Thymus (tissue), 11 donors: ENCODE measurements around the gene ARHGAP9. TPM values are rescaled to one million over a fixed set of nuclear protein-coding genes. Genes with fewer than 3 reads are reported as not detected.

Experiments used
- DNase-seq, 9 donors: peaks; one replicate each; pipeline ENCODE4 v3.0.0-alpha.2; 2013; ENCODE audit warnings: low spot score in 9 of 9, low read depth in 6 of 9, missing footprints in 1 of 9
- H3K27ac ChIP-seq, 2 donors: one replicate each; pipeline ENCODE4 v1.5.1; 2013; ENCODE audit warnings: control low read depth in 1 of 2, low read depth in 1 of 2, low read length in 1 of 2, mild to moderate bottlenecking in 1 of 2, moderate library complexity in 1 of 2
- H3K27me3 ChIP-seq, 2 donors: one replicate each; pipeline ENCODE4 v1.5.1; 2013; ENCODE audit warnings: low read length in 1 of 2; ENCODE audit not compliant: control insufficient read depth in 2 of 2, insufficient read depth in 1 of 2
- H3K36me3 ChIP-seq, 2 donors: one replicate each; pipeline ENCODE4 v1.5.1; 2013; ENCODE audit warnings: low read length in 1 of 2, mild to moderate bottlenecking in 1 of 2, moderate library complexity in 1 of 2; ENCODE audit not compliant: control insufficient read depth in 2 of 2, insufficient read depth in 2 of 2
- H3K4me1 ChIP-seq, 2 donors: one replicate each; pipeline ENCODE4 v1.5.1; 2013; ENCODE audit warnings: low read length in 2 of 2; ENCODE audit not compliant: control insufficient read depth in 2 of 2, insufficient read depth in 2 of 2
- H3K4me3 ChIP-seq, 2 donors: one replicate each; pipeline ENCODE4 v1.5.1; 2013; ENCODE audit warnings: low read length in 2 of 2, control low read depth in 1 of 2, mild to moderate bottlenecking in 1 of 2
- H3K9me3 ChIP-seq, 2 donors: one replicate each; pipeline ENCODE4 v1.5.1; 2013; ENCODE audit warnings: low read length in 1 of 2, mild to moderate bottlenecking in 1 of 2; ENCODE audit not compliant: control insufficient read depth in 2 of 2, insufficient read depth in 1 of 2
- WGBS: extraction: QIAGEN DNeasy Blood & Tissue Kit; methylation state at CpG from one replicate; pipeline ENCODE4 v1.1.7; 2013; 5-methylcytosine and 5-hydroxymethylcytosine counted together
- polyA plus RNA-seq: library from polyadenylated mRNA; stranded (reverse); fragments of 200-250 nt; gene quantifications from one replicate; pipeline ENCODE4 v1.2.3, GENCODE V29; 2013
- total RNA-seq: library from RNA; stranded (reverse); fragments of 120-200 nt; gene quantifications from one replicate; pipeline ENCODE4 v1.2.4, GENCODE V29; 2013
- donor health status: healthy.

ARHGAP9 gene
- total and polyA plus RNA-seq, 2 donors = 71.1 to 165 TPM

DNA sequence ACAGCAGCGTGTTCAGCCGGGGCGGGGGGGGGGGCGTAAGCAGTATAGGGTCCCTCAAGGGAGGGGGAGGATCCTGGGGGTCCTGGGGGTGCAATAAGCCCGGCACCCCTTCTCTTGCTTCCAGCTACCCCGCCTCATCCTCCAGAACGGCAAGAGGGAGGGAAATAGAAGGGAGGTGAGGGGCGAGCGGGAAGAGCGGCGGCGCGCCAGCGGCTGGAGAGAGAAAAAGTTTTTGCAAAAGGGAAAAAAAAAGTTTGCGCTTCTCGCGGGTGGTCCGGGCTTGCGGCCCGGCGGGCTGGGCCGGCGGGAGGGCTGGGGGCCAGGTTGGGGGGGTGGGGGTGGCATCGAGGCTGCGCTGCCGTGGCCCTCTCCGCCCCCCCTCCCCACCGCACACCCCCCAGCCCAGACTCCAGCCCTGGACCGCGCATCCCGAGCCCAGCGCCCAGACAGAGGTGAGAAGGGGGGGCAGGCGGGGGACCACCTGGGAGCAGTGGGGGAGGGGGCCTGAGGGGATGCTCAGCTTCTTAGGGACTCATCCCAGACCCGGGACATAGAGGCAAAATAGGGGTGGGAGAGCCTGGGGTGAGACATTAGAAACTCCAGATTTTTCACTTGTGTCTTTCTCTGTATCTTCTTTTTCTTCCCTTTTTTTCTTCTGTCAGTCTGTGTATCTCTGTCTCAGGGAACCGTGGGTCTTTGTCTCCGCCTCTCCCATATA lies 19.8 kb downstream of the ARHGAP9 start, which contains the start of gene GLI1:
Gene GLI1 (plus strand): TSS at position 36 of the 718 bp plus-strand sequence. CDS start 3,907 bp downstream, outside the sequence.
- Histone ChIP-seq H3K9me3 (no peaks in the 10 kb centered on the region), H3K27me3 (peaks cover 18 to 45% of the 10 kb centered on the region in 2 donors), H3K36me3 (no peaks in the 10 kb centered on the region), H3K4me1 (peaks cover 14 to 48% of the 10 kb centered on the region in 2 donors), H3K27ac (peak within 1 kb of the TSS; percentile 79 to 85), H3K4me3 (peak within 1 kb of the TSS; percentile 70 to 77)
- 1% methylated on average over 36 of the region's 36 CpGs for WGBS
- peak in 1 of 9 donors; percentile 19 for DNase-seq

DNA sequence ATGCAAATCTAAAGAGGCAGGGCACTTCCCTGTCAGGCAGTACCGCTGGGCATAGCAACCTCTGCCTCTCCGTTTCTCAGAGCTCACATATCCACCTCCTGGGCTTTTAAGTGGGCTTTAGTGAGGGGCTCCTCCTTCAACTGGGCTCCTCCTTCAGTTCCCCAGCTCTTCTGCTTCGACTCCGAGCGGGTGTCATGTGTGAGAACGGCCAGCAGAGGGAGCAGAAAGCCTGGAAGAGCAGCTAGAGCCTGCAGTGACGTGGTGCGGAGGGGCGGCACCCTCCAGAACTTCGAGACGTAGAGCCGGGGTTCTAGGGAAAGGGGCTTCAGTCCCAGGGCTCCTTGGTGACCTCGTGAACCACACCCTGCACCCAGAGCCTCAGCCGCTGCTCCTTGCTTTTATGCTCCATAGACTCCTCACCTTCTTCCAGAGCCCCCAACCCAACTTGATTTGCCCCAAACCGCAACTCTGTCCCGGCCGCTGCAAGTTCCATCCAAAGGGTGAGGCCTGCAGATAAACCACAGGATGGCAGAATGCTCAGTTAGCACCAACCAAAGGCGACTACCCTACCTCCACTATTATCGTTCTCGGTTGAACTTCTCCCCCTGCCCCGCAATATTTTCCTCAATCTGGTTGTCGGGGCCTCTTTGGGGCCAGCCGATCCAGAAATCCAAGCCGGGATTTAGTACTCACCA lies 20.5 kb downstream of the ARHGAP9 start:
- Histone ChIP-seq H3K27me3 (peaks cover 18 to 44% of the 10 kb centered on the region in 2 donors), H3K9me3 (no peaks in the 10 kb centered on the region), H3K4me3 (peak overlapping the region; percentile 70 to 77), H3K36me3 (no peaks in the 10 kb centered on the region), H3K4me1 (peaks cover 14 to 48% of the 10 kb centered on the region in 2 donors), H3K27ac (peak overlapping the region; percentile 79 to 85)
- WGBS = under 1% methylated on average over 24 of the region's 24 CpGs
- DNase-seq = peak; percentile 91 to 98 (median 96)

DNA sequence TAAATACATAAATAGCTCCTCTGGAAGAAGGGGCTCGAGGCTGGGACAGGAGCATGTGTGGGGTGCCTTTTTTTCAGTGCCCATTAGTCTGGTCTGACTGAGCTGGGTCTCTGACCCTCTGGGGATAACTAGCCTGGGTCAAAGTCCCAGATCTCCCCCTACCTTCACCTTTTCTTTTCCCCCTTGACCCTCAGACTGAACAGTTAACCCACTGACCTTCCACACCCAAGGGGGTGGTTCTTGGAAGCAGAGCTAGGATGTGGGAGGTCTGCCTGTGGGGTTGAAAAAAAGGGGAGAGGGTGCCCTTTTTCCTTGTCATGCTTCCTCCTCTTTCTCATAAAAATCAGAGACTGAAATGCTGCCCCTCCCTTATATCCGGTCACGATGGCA lies 21.0 kb downstream of the ARHGAP9 start:
- H3K36me3 ChIP-seq = no peaks in the 10 kb centered on the region
- H3K27me3 ChIP-seq = peaks cover 18 to 39% of the 10 kb centered on the region in 2 donors
- 28% methylated on average over 3 of the region's 3 CpGs for WGBS
- no peaks in the 10 kb centered on the region for H3K9me3 ChIP-seq
- H3K4me3 ChIP-seq = peak overlapping the region; percentile 70 to 77
- H3K27ac ChIP-seq = peak overlapping the region; percentile 79 to 85
- no peak for DNase-seq
- peaks cover 14 to 48% of the 10 kb centered on the region in 2 donors for H3K4me1 ChIP-seq

DNA sequence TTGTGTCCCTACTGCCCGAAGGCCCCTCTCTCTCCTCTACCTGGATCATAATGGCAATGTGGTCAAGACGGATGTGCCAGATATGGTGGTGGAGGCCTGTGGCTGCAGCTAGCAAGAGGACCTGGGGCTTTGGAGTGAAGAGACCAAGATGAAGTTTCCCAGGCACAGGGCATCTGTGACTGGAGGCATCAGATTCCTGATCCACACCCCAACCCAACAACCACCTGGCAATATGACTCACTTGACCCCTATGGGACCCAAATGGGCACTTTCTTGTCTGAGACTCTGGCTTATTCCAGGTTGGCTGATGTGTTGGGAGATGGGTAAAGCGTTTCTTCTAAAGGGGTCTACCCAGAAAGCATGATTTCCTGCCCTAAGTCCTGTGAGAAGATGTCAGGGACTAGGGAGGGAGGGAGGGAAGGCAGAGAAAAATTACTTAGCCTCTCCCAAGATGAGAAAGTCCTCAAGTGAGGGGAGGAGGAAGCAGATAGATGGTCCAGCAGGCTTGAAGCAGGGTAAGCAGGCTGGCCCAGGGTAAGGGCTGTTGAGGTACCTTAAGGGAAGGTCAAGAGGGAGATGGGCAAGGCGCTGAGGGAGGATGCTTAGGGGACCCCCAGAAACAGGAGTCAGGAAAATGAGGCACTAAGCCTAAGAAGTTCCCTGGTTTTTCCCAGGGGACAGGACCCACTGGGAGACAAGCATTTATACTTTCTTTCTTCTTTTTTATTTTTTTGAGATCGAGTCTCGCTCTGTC lies 22.8 kb downstream of the ARHGAP9 start:
- Histone ChIP-seq H3K27me3 (peaks cover 18 to 34% of the 10 kb centered on the region in 2 donors), H3K36me3 (no peaks in the 10 kb centered on the region), H3K27ac (no peak overlapping the region), H3K4me3 (no peak overlapping the region), H3K4me1 (peaks cover 14 to 44% of the 10 kb centered on the region in 2 donors), H3K9me3 (no peaks in the 10 kb centered on the region)
- 99% methylated on average over 6 of the region's 6 CpGs for WGBS
- DNase-seq = no peak

DNA sequence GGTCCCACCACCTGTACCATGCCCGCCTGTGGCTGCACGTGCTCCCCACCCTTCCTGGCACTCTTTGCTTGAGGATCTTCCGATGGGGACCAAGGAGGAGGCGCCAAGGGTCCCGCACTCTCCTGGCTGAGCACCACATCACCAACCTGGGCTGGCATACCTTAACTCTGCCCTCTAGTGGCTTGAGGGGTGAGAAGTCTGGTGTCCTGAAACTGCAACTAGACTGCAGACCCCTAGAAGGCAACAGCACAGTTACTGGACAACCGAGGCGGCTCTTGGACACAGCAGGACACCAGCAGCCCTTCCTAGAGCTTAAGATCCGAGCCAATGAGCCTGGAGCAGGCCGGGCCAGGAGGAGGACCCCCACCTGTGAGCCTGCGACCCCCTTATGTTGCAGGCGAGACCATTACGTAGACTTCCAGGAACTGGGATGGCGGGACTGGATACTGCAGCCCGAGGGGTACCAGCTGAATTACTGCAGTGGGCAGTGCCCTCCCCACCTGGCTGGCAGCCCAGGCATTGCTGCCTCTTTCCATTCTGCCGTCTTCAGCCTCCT lies 23.4 kb downstream of the ARHGAP9 start:
- peak in 3 of 9 donors; percentile 51 to 80 (median 68) for DNase-seq
- H3K27ac ChIP-seq = no peak overlapping the region
- H3K4me3 ChIP-seq = no peak overlapping the region
- peaks cover 11 to 37% of the 10 kb centered on the region in 2 donors for H3K4me1 ChIP-seq
- no peaks in the 10 kb centered on the region for H3K9me3 ChIP-seq
- no peaks in the 10 kb centered on the region for H3K36me3 ChIP-seq
- 42% methylated on average over 15 of the region's 15 CpGs for WGBS
- peaks cover 12 to 27% of the 10 kb centered on the region in 2 donors for H3K27me3 ChIP-seq

DNA sequence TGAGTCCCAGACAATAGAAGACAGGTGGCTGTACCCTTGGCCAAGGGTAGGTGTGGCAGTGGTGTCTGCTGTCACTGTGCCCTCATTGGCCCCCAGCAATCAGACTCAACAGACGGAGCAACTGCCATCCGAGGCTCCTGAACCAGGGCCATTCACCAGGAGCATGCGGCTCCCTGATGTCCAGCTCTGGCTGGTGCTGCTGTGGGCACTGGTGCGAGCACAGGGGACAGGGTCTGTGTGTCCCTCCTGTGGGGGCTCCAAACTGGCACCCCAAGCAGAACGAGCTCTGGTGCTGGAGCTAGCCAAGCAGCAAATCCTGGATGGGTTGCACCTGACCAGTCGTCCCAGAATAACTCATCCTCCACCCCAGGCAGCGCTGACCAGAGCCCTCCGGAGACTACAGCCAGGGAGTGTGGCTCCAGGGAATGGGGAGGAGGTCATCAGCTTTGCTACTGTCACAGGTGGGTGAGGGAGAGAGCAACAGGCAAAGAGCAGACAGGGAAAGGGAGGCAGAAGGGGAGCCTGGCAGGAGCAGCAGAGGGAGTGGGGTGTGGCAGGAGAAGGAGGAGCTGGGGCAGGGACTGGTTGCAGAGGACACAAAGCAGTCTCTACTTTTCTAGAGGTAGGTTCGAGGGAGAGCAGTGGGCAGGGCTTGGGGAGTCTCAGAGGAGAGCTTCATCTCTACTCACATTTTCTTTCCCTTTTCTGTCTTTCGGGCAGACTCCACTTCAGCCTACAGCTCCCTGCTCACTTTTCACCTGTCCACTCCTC lies 24.1 kb downstream of the ARHGAP9 start:
- H3K27me3 ChIP-seq = peaks cover 6 to 20% of the 10 kb centered on the region in 2 donors
- no peak overlapping the region for H3K27ac ChIP-seq
- no peaks in the 10 kb centered on the region for H3K9me3 ChIP-seq
- H3K4me1 ChIP-seq = peaks cover 4 to 30% of the 10 kb centered on the region in 2 donors
- no peaks in the 10 kb centered on the region for H3K36me3 ChIP-seq
- DNase-seq = no peak
- no peak overlapping the region for H3K4me3 ChIP-seq
- 76% methylated on average over 10 of the region's 10 CpGs for WGBS

DNA sequence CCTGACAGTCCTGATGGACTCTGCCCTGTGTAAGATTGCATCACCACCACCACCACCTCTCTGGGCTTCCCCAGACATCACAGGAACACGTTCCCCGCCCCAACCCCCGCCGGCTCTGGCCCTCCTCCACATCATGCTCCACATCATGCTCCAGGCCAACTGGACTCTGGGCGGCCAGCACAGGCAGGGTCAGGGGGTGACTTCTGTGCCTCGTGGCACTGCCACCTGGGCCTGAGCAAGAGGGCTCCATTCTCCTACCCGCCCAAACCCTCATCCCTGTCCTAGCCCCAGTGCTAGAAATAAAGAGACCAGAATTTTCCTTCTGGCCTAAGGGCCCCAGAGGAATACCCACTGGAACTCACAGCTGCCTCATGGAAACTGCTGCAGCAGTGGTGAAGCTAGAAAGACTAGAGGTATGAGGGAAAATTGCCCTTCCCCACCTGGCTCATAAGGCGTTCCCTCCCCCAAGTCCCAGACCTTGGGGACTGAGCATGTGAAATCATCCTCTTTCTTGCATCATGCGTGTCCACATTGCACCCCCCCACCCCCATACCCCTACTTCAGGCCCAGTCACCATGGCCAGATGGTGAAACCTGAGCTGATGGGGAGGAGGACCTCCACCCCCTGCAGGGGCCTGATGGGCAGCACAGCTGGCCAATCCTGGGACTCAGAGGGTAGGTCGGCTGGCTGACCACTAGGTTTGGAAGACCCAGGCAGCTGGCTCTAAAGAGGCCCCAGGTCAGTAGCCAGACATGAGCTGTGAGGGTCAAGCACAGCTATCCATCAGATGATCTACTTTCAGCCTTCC lies 24.9 kb downstream of the ARHGAP9 start, which contains the start of gene INHBE:
Gene INHBE (plus strand): TSS at position 742 of the 808 bp plus-strand sequence. CDS start 230 bp downstream, outside the sequence.
- H3K27me3 ChIP-seq = peaks cover 0 to 13% of the 10 kb centered on the region in 2 donors
- 92% methylated on average over 10 of the region's 10 CpGs for WGBS
- no peak within 1 kb of the TSS for H3K27ac ChIP-seq
- no peaks in the 10 kb centered on the region for H3K36me3 ChIP-seq
- no peak for DNase-seq
- peaks cover 0 to under 1% of the 10 kb centered on the region in 2 donors for H3K9me3 ChIP-seq
- no peak within 1 kb of the TSS for H3K4me3 ChIP-seq
- peaks cover 0 to 25% of the 10 kb centered on the region in 2 donors for H3K4me1 ChIP-seq
